GM18909 (cell line): ENCODE results near the gene RASSF10.
"Not testable (repeated sequence)": the region's sequence is repeated elsewhere in the genome, so short reads cannot be mapped to it uniquely, and the experiment has no call there.

Experiments used
- ATAC-seq: cut with Tn5 transposase; IDR thresholded peaks from one replicate; pipeline ENCODE4 v1.9.1; 2021; ENCODE audit warnings: mild to moderate bottlenecking; ENCODE audit not compliant: unreplicated experiment, poor library complexity

RASSF10 gene

DNA sequence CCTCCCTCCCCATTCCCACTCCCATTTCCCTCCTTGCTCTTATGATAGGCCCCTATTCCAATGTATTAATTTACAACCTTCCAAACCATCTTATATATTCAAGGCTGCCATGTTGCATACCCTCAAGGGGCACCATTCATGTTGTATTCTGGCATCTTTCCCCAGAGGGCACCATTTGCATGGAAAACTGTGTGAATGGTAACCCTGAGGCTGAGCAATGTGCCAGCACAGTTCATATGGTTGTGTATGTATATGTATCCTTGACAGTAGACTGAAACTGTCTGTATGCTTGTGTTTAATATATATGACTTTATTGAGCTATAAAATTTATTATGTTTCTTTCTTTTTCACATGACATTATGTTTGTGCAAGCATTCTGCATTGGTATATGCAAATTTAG, 7.3 kb downstream of the RASSF10 start:
- no peak for ATAC-seq

GRCh38 chr11:13019313-13019712, 10.2 kb downstream of the RASSF10 start:
- ATAC-seq = no peak

GRCh38 chr11:13023423-13023822, 14.3 kb downstream of the RASSF10 start:
- no peak for ATAC-seq

DNA sequence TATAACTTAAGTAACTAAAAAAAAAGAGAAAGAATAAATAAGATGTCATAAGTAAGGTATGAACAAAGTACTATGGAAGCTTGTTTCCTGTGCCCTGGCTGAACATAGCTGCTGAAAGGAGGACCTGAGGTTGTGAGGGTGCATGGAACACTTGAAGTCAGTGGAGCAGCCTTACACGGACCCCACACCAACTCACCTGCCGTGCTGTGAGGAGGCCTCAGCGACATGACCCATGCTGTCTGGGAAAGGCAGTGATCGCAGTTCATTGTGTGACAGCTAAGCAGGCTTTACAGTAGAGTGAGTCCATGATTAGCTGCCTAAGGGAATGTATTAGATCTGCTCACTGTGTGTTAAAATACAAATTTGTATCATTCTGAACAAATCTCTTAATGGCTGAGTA, 17.6 kb downstream of the RASSF10 start:
- no peak for ATAC-seq

GRCh38 chr11:13028322-13028721, 19.2 kb downstream of the RASSF10 start:
- ATAC-seq = no peak

GRCh38 chr11:13029872-13030271, 20.8 kb downstream of the RASSF10 start:
- no peak for ATAC-seq

DNA sequence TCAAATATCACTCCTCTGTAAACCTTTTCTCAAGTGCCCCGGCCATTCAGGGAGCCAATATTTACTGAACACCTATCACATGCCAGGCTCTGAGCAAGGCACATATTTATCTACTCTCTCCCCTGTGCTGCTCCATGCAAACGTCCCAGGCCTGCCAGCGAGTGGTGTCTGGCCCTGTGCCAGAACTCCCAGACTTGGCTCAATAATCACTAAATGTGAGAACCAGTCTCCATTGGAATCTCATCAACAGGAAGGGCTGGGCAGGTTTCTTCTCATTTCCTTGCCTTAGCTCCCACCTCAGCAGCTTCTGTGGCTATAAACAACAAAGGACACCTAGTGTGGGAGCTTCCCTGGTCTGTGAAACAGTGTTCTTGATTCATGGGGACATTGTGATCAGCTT, 21.7 kb downstream of the RASSF10 start:
- ATAC-seq = no peak

- no peak for ATAC-seq
Measured at GRCh38 chr11:13031349-13031748, 22.2 kb downstream of the RASSF10 start.

- ATAC-seq = no peak
Measured at GRCh38 chr11:13033760-13034533, 24.8 kb downstream of the RASSF10 start.

- no peak for ATAC-seq
Measured at GRCh38 chr11:13035711-13036110, 26.6 kb downstream of the RASSF10 start.

DNA sequence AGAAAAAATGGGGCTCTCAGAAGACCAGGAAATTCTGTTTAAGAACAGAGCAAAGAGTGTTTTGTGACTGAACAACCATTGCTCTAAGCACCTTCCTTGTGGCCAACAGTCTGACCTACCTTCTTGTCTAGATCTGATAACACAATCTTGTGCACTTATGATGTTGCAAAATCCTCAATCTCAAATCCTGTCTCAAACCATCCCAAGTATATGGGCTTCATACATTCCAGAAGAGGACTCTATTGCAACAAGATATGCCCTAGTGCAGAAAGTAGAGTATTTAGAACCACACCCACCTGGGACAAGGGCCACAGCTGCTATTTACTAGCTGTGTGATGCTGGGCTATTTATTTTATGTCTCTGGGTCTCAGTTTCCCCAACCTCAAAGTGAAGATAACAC, 27.1 kb downstream of the RASSF10 start:
- ATAC-seq = no peak

DNA sequence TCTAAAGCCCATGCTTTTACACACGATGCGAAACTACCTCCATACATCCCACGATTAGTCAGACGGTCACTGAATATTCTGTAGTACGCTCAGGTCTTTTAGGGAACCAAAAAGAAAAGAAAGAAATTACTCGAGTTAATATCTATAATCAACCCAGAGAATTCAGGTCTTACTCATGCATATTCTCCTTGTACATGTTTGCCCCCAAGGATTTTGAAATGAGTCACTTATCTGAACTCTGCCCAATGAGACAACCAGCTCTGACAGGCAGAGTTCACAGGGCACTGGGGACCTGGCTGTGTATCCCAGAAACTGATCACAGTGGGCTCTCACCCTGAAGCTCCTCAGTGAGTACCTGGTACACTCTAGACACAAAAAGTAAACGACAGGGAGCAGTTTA, 29.2 kb downstream of the RASSF10 start:
- no peak for ATAC-seq

- no peak for ATAC-seq
Measured at GRCh38 chr11:13039126-13039525, 30.0 kb downstream of the RASSF10 start.

DNA sequence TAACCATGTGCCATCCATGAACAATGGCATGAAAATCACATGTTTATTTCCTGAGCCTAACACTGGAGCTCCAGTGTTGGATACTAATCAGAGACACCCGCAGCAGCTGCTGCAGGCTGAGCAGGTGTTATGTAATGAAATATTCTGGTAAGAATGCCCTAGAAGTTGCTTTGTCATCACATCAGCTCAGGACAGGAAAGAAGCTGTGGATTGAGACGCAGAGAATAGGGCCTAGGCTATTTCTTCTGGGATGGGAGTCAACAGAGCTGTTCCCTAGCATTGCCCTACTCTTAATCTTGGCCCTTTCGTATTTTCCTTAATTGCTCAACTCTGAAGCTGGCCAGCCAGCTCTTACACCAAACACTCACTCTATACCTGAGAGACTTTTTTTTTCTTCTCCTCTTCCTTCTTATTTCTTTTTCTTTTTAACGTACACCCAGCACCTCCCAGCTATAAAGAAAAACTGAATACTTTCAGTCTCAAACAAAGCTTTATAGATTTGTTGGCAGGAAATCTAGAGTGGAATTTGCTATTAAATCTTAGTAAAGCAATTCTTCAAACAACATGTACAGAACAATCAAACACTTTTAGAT, 31.9 kb downstream of the RASSF10 start:
- ATAC-seq = no peak

- no peak for ATAC-seq
Measured at GRCh38 chr11:13042873-13043342, 33.8 kb downstream of the RASSF10 start.

GRCh38 chr11:13043912-13044628, 35.0 kb downstream of the RASSF10 start:
- ATAC-seq = no peak

DNA sequence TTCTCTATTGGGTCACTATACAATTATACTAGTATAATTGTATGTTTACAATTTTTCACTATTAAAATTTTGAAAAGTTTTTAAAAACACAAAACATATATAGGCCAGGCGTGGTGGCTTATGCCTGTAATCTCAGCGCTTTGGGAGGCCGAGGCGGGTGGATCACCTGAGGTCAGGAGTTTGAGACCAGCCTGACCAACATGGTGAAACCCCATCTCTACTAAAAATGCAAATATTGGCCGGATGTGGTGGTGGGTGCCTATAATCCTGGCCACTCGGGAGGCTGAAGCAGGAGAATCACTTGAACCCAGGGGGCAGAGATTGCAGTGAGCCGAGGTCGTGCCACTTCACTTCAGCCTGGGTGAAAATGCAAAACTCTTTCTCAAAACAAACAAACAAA, 36.0 kb downstream of the RASSF10 start:
- not testable (repeated sequence) for ATAC-seq

GRCh38 chr11:13045734-13046133, 36.6 kb downstream of the RASSF10 start:
- no peak for ATAC-seq

DNA sequence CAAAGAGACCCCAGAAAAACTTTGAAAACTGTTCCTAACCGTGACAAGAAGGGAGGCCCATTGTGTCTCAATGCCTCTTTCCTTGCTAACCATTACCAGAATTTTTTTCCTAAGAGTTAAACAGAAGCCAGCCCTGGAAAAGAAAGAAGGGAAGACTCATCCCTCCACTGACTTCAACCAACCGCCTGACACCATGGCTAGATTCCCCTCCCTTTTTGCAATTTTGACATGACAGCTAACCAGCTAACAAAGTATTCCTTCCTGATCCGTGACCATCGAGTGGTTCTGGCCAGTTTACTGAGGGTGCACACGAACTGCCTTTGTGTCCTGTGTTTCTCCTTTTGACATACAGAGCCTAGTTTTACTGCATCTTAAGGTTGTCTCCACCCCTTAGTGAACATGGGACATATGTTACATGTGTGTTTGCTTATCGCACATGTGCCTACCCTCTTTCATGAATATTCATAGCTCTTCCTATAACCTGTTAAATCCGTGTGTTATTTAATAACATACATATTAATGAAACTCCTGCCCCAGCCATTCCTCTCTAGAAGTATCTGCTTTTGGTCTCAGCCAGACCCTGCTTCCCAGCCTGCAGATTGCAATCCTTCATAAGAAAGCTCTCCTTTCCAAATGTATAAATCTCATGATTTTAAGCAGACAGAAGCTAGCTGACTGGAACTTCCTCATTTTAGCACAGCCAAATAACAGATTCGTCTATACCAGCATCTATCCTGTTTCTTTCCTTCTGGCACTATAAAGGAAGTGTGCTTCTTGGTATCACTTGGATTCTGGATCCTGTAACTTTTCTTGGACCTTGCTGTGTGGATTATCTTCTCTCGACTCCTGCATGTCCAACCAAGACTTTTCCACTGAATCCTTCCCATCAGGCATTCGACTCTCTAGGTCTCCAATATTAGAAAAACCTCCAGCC, 37.8 kb downstream of the RASSF10 start:
- no peak for ATAC-seq

DNA sequence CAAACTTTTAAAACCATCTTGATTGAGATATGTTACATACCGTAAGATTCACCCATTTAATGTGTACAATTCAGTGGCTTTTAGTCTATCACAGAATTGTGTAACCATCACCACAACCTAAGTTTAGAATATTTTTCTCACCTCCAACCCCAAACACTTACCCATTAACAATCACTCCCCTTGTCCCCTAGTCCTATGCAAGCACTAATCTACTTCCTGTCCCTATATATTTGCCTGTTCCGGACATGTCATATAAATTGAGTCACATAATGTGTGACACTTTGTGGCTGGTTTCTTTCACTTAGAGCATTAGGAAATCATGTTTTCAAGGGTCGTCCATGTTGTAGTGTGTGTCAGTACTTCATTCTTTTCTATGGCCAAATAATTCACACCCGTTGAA, 38.8 kb downstream of the RASSF10 start:
- ATAC-seq = no peak
